ENCODE results near the gene GTF3C1.

DNA sequence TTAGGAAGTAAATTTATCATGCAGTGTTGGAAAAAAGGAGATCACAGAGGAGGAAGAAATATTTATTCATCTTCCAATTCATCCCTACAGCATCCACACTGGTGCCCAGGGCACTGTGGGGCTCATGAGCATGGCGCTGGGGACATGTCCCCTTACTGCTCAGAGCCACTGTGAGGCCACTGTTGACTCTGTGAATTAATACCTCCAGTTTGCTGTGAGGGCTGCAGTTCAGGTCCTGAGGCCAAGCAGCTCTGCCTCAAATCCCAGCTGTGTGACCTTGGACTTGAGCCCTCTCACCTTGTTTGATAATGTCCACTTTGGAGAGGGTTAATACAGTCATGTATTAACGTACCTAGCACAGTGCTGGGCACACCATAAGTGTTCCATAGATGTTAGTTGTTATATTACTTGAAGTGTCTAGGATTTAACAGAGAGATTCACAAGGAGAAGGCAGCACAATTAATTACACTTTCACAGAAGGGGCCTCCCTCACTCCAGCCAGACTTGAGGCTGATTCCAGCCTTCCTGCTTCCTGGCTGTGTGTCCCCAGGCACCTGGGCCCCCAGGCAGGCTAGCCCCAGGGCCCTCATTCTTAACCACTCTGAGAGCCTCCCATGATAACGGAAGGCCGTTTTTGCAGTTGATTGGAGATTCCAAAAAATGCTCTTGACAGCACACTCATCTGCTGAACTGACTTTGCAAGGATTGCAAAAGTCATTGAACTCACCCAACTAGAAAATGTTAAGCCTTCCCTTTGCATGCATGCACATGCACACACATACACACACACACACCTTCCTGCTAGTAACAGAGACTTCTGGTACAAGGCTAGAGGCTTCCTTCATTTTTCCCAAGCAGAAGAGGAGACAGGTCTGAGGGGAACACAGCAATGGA is 29.6 kb upstream of the GTF3C1 start:
- TF ChIP-seq POLR2AphosphoS5 (IDR thresholded peaks at IDR 0.05; ENCODE audit: low read depth, low read length) (no peak), SIN3A (IDR thresholded peaks at IDR 0.05; ENCODE audit: borderline replicate concordance, insufficient read depth, low read length) (no peak), TAF1 (IDR thresholded peaks at IDR 0.05; ENCODE audit: borderline replicate concordance, insufficient read depth, low read length) (no peak)
- TF ChIP-seq, protein P1, sequence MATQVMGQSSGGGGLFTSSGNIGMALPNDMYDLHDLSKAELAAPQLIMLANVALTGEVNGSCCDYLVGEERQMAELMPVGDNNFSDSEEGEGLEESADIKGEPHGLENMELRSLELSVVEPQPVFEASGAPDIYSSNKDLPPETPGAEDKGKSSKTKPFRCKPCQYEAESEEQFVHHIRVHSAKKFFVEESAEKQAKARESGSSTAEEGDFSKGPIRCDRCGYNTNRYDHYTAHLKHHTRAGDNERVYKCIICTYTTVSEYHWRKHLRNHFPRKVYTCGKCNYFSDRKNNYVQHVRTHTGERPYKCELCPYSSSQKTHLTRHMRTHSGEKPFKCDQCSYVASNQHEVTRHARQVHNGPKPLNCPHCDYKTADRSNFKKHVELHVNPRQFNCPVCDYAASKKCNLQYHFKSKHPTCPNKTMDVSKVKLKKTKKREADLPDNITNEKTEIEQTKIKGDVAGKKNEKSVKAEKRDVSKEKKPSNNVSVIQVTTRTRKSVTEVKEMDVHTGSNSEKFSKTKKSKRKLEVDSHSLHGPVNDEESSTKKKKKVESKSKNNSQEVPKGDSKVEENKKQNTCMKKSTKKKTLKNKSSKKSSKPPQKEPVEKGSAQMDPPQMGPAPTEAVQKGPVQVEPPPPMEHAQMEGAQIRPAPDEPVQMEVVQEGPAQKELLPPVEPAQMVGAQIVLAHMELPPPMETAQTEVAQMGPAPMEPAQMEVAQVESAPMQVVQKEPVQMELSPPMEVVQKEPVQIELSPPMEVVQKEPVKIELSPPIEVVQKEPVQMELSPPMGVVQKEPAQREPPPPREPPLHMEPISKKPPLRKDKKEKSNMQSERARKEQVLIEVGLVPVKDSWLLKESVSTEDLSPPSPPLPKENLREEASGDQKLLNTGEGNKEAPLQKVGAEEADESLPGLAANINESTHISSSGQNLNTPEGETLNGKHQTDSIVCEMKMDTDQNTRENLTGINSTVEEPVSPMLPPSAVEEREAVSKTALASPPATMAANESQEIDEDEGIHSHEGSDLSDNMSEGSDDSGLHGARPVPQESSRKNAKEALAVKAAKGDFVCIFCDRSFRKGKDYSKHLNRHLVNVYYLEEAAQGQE (IDR thresholded peaks at IDR 0.05; ENCODE audit: insufficient read depth in 1 of 2, low read depth in 2 of 2, low read length in 2 of 2), result no peak

All from PFSK-1 (cell line).